Dermis blood vessel endothelial cell (primary cell): ENCODE data around the gene EDRF1. TPM values are rescaled to one million over a fixed set of nuclear protein-coding genes. Genes with fewer than 3 reads are reported as not detected.
A peak's percentile ranks its signal among the peaks of the same experiment; 100 is the strongest.
"Not testable (repeated sequence)": the region's sequence is repeated elsewhere in the genome, so short reads cannot be mapped to it uniquely, and the experiment has no call there.

Experiments used
- DNase-seq: peaks from one replicate; pipeline ENCODE4 v3.0.0; 2010
- total RNA-seq: library from RNA; depleted of rRNA; stranded (reverse); fragments of >200 nt; gene quantifications from 2 replicates; pipeline ENCODE4 v1.2.3, GENCODE V29; 2014

Gene EDRF1, protein sequence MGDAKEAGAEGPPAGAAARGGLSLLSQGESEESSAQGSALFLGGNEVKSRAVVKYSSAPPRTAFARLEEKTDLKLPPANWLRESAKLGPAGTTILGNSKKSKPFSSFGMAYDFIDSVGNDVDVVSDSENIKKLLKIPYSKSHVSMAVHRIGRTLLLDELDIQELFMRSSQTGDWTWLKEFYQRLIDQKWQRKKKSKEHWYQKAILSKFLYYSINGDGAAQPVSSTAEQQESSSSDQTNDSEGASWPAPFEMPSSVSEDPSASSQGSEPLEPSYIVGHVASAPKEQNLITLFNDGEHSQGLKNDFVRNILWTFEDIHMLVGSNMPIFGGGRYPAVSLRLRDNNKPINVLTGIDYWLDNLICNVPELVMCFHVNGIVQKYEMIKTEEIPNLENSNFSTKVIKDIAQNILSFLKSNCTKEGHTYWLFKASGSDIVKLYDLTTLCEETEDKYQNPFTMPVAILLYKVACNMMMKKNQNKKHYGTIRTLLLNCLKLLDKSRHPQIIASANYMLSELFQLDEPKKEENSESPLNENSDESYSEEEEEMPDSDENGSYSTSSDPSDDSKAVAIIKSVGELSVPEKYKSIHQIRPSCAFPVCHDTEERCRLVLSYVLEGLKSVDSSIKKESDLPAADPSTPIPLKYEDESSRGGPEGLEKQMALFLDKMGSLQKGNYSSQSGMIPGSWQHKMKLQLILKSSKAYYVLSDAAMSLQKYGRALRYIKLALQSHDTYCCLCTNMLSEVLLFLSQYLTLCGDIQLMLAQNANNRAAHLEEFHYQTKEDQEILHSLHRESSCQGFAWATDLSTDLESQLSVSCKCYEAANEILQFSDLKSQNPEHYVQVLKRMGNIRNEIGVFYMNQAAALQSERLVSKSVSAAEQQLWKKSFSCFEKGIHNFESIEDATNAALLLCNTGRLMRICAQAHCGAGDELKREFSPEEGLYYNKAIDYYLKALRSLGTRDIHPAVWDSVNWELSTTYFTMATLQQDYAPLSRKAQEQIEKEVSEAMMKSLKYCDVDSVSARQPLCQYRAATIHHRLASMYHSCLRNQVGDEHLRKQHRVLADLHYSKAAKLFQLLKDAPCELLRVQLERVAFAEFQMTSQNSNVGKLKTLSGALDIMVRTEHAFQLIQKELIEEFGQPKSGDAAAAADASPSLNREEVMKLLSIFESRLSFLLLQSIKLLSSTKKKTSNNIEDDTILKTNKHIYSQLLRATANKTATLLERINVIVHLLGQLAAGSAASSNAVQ
- 18.8 and 19.1 TPM in 2 replicates for total RNA-seq

DNA sequence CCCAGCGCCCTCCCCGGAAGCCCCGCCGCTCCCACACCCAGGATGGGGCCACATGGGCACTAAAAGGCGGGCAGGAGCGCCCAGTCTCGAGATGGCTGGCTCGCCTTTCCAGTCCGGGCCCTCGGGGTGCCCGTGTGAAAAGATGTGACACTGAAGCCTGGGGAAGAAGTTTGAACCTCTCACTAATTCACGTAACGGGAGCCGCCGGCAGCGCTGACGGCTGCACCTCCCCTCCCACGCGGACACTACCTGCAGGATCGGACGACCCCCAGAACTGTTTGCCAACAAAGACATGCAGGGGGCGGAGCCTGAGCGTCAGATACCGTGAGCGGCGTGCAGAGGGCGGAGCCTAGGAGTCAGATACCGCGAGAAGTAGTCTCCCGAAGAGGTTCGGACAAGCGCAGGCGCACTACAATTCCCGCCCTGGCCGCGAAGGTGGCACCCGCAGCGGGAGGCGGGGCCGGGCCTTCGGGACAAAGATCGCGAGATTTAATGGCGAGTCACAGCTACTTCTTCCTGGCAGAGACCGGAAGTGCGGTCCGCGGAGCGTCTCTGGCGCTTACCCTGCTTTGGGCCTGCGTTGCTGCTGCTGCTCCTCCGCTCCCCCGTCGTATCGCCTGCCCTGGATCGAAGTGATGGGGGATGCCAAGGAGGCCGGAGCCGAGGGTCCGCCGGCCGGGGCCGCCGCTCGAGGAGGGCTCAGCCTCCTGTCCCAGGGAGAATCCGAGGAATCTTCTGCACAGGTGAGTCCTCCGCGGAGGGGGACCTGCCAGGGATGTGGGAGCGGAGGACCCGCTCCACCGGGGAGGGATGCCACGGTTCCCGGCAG lies at the start of gene EDRF1:
TSS of gene EDRF1 (plus strand) at position 537 of the 829 bp plus-strand sequence. CDS start at position 636, 99 bp downstream.
- DNase-seq: peak; percentile 99

DNA sequence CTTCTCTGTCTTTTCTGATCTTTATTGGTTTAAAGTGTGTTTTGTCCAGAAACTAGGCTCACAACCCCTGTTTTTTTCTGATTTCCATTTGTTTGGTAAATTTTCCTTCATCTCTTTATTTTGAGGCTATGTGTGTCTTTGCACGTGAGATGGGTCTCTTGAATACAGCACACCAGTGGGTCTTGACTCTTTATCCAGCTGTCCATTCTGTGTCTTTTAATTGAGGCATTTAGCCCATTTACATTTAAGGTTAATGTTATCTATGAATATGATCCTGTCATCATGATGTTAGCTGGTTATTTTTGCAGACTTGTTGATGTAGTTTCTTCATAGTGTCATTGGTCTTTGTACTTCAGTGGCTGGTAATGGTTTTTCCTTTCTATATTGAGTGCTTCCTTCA lies 46.6 kb upstream of the EDRF1 start:
- no peak for DNase-seq

DNA sequence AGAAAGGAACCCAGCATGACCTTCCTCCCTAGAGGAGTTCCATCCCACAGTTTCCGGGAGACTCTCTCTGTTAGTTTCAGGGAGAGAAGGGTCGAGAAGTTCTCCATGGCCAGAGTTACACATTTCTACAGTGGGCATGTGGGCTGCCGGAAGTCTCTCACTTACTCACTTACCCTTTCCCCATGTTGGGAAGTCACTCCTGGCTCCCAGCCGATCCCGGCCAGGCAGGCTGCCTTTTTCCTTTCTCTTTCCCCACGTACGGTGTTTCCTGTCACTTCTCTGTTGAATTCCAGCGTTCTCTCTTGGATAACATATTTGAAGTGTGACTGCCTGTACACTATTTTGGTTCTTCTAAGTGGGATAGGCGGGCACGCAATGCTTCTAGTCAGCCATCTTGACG lies 40.1 kb upstream of the EDRF1 start:
- DNase-seq: peak; percentile 69

DNA sequence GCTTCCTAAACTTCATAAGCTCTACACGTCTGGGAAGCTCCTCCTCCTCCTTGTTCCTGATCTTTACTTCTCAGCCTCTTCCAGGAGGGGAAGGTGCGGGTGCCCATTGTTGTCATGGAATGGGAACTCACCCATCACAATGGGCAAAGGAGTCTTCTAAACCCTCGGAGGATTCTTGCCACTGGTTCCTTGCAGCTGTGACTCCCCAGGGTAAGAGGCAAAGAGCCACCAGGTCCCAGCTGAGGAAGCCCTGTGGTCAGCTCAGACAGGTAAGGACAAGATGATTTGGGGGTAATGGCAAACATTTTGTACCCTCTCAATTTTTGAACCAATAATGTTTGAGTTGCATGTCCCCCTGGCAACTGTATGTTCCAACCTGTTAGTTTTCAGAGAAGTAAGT lies 36.4 kb upstream of the EDRF1 start, which contains the start of gene TEX36:
TSS of gene TEX36 (minus strand) at position 101 of the 400 bp plus-strand sequence. CDS start 174 bp downstream, outside the sequence.
- DNase-seq: no peak

DNA sequence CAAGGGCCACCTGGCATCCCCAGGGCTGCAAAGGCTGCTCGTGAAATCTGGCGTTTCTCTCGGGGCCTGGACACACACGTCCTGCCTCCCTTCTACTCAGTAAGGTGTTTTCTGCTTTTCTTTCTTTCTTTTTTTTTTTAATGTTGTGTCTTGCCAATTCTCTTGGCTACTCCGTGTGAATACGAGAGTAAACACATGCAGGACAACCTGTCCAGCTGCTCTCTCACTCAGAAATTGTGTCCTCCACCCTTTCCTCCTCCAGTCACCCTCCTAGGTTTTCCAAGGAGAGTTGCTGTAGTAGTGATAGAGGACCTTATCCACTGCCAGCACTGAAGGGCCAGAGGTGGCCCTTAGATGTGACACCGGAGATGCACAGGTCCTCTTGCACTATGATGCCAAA lies 35.7 kb upstream of the EDRF1 start:
- no peak for DNase-seq

DNA sequence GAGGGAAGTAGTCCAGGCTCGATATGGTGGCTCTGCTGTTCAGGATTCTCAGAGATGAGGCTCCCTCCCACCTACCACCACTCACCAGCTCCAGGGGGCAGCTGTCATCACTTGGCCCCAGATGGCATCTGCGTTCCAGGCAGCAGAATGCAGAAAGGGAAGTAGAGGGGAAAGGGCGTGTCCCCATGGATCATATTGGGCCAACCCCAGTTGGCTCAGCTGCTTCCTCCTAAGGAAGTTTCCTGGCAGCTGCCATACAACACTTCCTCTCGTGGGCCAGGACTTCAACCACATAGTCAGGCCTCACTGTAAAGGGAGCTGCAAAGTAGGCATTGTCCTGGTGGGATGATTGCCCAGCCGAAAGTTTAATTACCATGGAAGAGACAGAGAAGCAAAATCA lies 34.9 kb upstream of the EDRF1 start:
- peak; percentile 65 for DNase-seq

DNA sequence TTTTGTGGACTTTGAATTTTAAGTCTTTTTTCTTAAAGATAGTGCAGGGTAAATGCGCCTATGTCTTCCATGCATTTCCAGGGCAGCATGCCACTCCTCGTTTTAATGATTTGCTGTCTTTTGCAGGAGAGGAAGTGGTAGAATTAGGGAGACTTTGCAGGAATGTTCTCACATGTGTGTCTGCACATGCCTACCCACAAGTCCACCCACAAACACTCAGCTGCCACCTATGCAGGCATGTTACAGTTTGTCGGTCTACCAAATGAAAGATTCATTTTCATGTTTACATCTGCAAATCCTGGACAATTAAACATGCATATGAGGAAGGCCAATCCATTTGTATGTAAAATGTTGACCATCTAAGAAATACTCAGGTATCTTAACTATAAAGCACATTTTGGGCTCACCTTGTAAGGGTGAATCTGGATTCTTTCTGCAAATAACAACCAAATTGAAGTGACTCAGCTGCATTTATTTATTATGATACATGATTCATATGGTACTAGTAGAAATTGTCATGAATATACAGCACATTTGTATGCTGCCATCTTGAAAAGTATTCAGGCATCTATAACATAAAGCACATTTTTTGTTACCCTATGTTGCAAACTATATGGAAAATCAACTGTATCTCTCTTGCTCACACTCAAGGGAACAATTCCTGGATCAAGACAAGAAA lies 31.9 kb upstream of the EDRF1 start:
- DNase-seq: no peak

DNA sequence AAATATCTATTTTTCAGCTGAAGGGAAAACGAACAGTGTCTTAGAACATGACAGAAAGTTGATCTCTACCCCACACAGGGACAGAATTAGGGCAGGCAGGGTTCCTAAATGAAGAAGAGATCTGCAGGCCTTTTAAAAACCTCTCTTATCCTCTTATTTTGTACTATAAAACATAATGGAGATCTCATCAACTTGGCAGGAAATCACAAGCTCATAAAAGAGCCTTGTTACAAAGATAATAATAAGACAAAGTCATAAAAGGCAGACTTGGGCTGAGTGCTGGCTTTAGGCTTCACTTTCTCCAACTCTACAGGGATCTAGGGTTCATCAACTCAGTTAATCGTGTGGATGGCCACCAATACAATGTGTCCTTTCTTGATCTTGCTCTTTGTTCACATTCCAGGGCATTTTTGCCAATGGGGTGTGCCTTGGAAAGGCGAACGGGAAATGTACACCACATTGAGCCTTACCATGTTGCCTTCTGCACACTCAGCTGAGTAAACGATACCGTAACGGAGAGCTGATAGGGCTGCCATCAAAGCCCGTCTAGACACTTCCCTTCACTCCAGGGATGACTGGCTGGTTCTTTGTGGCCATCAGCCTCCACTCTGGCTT lies 29.4 kb upstream of the EDRF1 start:
- DNase-seq: no peak

DNA sequence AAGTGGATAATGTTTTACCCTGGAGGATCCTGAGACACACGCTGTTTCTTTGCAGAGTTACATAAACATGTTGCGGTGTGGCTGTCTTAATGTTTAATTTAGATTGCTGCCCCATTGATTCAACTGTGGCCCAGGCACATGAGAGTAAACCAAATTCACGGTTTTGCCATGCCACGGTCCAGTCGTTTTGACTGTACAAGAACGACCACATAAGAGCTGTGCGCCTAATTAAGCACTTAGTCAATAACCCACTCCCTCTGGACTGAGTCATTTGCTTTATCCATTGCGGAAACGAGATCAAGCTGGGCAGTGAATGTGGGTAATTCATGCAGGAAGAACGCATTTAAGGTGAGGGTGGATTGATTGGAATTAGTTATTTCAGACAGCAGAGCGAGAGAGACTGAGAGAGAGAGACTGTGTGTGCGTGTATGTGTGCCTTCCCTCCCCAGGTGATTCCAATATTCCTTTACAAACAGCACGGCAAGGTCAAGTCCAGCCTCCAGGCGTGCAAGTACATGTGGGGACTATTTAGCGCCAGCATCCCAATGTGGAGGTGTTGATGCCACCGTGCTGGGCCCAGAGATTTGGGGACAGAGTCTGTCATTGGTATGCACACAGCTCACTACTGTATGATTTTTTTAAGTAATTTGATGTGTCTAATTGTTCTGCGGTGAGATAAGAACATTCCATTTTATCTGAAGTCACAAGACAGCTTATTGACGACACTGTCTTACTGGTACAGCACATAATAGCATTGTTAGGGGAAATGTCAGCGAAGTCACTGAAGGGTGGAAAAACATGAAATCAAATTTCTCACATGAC lies 28.1 kb upstream of the EDRF1 start:
- peak; percentile 28 for DNase-seq

DNA sequence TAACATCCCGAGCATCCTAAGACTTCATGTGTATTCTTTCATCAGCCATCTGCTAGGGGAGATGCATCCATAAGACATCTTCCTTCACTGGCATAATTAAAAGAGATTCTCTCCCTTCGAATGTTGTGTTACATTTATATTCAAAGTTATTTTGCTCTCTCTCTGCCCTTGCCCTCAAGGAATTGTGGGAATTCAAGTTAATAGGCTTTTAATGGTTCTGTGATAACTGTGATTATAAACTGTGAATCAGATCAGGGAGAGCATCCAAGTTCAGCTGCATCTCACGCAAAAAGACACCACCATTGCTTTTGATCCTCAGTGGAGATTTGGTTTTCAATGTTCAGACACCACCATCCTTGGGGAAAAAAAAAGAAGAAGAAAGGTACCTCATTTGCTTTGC lies 27.3 kb upstream of the EDRF1 start:
- no peak for DNase-seq

DNA sequence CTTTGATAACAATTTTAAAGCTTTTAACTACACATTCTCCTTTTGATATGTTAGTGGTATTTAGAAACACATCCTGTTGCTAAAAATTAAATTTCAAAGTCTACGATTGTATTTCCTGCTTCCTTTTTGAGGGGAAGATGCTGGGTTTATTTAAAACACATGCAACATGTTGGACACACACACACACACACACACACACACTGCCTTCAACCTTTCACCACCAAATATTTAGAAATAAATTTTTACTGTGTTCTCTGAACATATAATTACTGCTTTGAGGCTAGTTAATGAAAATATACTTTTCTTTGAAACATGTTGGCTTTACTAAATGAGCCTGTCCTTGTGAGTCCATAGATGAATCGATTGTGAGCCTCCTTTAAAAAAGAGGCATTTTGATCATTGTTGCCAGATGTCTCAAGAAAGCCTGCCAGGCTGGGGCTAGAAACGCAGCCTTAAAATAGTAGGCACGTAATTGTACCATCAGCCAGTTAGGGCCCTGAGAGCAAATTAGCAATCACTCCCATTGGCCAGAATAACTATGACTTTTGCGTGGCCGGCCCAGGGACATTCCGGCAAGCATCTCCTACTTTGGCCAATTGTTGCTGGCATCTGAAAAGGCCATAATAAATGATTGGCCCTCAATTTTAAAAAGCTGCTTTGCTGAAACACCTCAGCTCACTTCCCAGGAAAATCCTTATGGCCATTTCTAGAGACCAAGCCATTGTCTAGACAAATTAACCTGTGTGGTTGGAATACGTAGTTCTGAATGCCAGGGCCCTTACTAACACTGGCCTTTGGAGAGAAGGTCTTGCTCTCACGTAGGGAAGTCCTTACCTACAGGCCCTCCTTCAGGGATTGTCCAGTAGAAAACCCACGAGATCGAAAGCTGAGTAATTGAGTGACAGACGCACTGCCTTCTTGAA lies 26.6 kb upstream of the EDRF1 start:
- DNase-seq: no peak

DNA sequence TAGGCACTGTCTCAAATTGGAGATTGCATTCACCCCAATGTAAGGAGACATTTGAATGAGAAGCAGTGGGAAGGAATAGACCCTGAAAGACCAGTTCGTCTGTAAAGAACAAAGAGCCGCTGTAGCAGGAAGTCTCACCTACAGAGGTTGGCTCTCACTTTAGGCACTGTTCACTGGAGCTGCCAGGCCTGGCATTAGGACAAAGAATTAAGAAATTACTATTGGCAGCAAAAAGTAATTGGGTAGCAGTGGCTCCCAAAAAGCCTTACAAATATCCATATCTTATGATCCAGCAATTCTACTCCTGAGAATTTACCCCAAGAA lies 26.0 kb upstream of the EDRF1 start:
- no peak for DNase-seq

DNA sequence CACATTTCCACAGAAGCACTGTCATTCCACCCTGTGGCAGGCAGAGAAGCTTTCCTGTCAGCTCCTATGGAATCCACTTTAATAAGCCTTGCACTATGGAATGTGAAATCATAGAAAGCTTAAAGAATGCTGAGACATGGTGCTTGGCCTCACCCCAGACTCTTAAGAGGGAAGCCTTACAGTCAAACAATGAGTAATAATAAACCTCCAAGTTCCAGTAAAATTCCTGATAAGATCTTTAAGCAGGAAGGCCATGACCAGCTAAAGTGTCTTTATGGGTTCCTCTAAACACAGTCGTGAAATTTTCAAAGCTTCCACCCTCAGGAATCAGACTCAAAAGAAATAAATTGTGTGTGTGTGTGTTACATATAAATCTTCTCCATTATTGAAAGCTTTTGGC lies 24.6 kb upstream of the EDRF1 start:
- peak; percentile 71 for DNase-seq

DNA sequence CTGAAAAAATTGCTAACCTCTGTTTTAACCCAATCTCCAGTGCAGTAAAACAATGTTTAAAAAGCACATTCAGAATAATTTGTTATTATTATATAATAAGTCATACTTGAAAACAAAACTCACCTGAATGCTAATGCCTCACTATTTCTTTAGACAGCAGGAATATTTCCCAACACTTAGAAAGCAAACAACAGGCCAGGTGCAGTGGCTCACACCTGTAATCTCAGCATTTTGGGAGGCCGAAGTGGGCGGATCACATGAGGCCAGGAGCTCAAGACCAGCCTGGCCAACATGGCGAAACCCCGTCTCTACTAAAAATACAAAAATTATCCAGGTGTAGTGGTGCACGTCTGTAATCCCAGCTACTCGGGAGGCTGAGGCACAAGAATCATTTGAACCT lies 22.6 kb upstream of the EDRF1 start:
- DNase-seq: not testable (repeated sequence)

DNA sequence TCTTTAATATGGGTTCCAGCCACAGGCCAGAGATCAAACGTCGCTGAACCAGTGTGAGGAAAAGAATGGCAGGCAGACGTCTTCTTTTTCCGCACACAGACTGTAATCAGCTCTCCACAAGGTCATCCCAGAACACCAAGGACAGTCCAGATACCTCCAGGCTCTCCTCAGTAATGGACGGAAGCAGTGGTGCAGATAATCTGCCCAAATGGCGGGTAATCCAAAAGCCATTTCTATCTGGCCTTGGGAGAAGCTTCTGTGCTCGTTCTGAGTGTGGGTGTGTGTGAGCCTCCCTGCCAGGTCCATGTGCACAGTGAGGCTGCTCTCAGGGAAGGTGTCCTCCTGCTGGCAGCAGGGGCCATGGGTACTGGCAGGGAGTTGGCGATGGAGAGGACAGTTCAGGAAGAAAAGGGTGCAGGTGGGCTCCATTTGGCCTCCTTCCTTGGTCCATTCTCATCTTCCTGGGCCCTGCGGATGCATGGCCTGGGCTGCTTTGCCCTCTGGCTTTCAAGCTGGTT lies 21.0 kb upstream of the EDRF1 start:
- no peak for DNase-seq

DNA sequence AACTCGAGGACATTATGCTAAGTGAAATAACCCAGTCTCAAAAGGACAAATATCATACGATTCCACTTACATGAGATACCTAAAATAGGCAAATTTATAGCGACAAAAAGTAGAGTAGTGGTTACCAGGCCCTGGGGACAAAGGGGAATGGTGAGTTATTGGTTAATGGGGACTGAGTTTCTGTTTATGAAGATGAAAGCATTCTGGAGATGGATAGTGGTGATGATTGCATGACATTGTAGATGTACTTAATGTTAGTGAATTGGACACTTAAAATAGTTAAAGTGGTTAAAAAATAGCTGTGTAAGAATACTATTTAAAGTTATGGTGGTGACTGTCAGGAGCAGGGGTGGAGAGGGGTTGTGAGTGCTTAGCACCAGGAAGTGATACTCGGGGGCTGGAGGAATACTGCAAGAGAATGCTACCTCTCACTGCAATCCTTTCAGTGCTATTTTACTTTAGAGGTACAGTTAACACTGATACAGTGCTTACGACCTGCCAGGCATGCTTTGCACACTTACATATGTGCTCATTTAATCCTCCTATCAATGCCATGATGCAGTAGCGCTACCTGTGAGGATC lies 19.9 kb upstream of the EDRF1 start:
- no peak for DNase-seq

DNA sequence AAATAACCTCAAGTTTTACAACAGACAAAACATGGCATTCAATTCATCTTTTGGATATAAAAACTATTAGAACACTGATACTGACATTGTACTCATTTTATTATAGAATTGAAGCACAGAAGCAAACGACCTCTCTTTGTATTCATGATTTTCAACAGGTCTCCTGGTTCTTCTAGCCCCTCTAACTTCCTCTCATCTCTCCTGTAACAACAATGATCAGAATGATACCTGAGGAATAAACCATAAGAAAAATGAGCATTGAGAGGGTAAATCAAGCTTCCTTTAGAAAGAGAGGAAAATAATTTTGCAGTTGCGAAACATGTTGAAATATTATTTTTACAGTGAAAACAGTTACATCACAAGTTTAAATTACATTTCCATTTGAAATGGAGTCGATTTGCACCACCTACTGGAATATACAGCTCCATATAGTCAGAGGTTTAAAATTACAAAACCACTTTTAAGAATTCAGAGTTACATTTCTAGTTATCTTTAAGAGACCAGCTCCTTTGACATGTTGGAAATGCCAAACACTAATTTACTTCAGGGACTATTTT lies 19.1 kb upstream of the EDRF1 start:
- peak; percentile 44 for DNase-seq
